Skeletal muscle satellite cell (primary cell): ENCODE results near the gene TMEM91. TPM values are rescaled to one million over a fixed set of nuclear protein-coding genes. Genes with fewer than 3 reads are reported as not detected.

Experiments used
- H3K27me3 ChIP-seq: 2 replicates; pipeline ENCODE4 v1.7.0; 2013; ENCODE audit warnings: low read length; ENCODE audit not compliant: control insufficient read depth, insufficient read depth
- H3K36me3 ChIP-seq: 2 replicates; pipeline ENCODE4 v1.7.0; 2013; ENCODE audit warnings: mild to moderate bottlenecking, control low read depth, low read length; ENCODE audit not compliant: insufficient read depth
- H3K4me1 ChIP-seq: 2 replicates; pipeline ENCODE4 v1.7.0; 2013; ENCODE audit warnings: low read length; ENCODE audit not compliant: control insufficient read depth, insufficient read depth
- H3K4me2 ChIP-seq: 2 replicates; pipeline ENCODE4 v1.7.0; 2013; ENCODE audit warnings: mild to moderate bottlenecking, low read length
- H3K4me3 ChIP-seq: 2 replicates; pipeline ENCODE4 v1.7.0; 2013; ENCODE audit warnings: low read length
- H3K9ac ChIP-seq: 2 replicates; pipeline ENCODE4 v1.7.0; 2013; ENCODE audit warnings: mild to moderate bottlenecking, low read depth, low read length, moderate library complexity
- H3K9me3 ChIP-seq: replicated peaks from 2 replicates; pipeline ENCODE4 v1.7.0; 2013; ENCODE audit warnings: mild to moderate bottlenecking, control low read depth, low read length
- total RNA-seq: library from RNA; depleted of rRNA; stranded (reverse); fragments of >200 nt; gene quantifications from 2 replicates; pipeline ENCODE4 v1.2.3, GENCODE V29; 2012; rRNA removed

TMEM91 gene
- total RNA-seq = 3.8 and 5.7 TPM in 2 replicates

DNA sequence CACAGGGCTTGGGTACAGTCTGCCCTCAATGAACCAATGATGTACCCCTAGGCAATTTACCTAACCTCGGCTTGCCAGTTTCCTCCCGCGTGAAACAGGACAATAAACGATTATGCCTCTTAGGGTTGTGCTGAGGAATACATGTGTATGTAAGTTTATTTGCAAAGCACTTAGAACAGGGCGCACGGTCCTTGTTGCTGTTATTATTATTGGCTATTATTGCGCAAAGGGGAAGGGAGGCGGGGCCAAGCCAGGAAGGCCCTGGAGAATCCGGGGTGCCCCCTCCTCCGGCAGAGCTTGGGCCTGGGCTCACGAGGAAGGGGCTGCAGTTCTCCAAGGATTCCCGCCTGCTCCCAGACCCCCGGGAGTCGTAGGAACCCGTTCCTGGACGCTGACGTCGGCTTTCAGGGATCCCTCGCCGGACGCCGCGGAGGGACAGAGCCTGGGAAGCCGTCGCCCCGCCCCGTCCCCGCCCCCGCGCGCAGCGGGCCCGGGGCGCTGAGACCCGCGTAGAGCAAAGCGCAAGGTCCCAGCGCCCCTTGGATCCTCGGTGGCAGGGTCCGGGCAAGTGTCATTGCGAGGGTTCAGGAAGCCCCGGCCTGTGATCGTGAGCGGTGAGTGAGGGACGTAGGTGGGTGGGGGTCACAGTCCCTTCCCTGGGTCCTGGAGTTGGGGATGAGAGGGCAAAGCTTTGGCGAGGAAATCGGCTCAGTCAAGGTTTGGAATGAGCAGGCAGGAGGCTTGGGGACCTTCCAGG is at the start of gene TMEM91:
Gene TMEM91 (plus strand): TSS at position 293 of the 757 bp plus-strand sequence. CDS start 1,777 bp downstream, outside the sequence.
- H3K4me1 ChIP-seq = peaks cover 27% of the 10 kb centered on the region
- peak within 1 kb of the TSS; percentile 67 for H3K9ac ChIP-seq
- peak within 1 kb of the TSS; percentile 73 for H3K4me3 ChIP-seq
- no peaks in the 10 kb centered on the region for H3K36me3 ChIP-seq
- H3K4me2 ChIP-seq = peak within 1 kb of the TSS; percentile 82
- H3K9me3 ChIP-seq = no peaks in the 10 kb centered on the region
- no peaks in the 10 kb centered on the region for H3K27me3 ChIP-seq

DNA sequence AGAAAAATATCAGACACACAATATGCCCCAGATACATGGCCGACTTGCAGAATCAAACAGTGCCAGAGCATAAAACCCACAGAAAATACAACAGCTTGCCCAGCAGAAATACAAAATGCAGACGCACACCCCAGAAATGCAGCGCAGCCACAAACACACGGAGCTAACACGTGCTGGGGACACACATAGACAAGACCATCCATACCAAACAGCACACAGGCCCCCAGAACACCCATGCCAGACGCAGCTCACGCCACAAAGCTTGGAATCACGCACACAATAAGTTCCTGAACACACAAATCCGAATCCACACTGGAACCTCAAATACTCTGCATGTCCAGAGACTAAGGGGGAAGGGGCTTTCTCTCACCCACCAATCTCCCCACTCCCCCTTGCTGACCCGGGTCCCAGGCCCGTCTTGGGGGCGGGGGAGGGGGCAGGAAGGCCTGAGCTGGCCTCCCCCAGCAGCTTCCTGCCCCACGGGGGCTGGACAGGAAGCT is 49.2 kb upstream of the TMEM91 start:
- peak overlapping the region; percentile 76 for H3K4me2 ChIP-seq
- peaks cover 38% of the 10 kb centered on the region for H3K36me3 ChIP-seq
- H3K9me3 ChIP-seq = no peaks in the 10 kb centered on the region
- H3K27me3 ChIP-seq = no peaks in the 10 kb centered on the region
- H3K9ac ChIP-seq = peak overlapping the region; percentile 12
- peak overlapping the region; percentile 12 for H3K4me3 ChIP-seq
- H3K4me1 ChIP-seq = peaks cover 67% of the 10 kb centered on the region

DNA sequence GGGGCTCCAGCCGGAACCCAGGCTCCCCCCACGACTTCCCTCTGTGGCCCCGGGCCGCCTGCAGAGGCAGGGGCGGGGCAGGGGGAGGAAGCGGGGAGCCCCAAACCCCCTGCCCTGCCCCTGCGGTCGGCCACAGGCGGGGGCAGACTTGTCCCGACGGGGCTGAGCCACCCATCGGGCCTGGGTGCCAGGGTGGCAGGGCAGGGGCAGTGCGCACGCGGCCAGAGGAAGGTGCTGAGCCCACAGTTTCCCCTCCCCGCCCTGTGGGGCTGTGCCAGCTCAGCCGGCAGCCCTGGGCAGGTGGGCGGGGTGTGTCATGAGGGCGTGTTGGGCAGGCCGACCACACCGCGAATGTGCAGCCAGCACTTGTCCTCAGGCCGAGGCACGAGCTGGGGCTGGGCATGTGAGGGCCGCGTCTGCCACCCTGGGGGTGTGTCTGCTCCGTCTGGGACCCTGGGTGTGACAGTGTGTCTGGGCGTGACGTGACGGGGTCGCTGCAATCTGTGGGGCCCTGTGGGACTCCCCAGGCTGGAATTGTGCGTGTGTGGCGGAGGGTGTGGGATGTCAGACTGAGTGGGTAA is 48.7 kb upstream of the TMEM91 start:
- Histone ChIP-seq H3K4me2 (peak overlapping the region; percentile 76), H3K36me3 (peaks cover 39% of the 10 kb centered on the region), H3K4me3 (peak overlapping the region; percentile 12), H3K9ac (peak overlapping the region; percentile 12), H3K9me3 (no peaks in the 10 kb centered on the region), H3K4me1 (peaks cover 62% of the 10 kb centered on the region), H3K27me3 (no peaks in the 10 kb centered on the region)

DNA sequence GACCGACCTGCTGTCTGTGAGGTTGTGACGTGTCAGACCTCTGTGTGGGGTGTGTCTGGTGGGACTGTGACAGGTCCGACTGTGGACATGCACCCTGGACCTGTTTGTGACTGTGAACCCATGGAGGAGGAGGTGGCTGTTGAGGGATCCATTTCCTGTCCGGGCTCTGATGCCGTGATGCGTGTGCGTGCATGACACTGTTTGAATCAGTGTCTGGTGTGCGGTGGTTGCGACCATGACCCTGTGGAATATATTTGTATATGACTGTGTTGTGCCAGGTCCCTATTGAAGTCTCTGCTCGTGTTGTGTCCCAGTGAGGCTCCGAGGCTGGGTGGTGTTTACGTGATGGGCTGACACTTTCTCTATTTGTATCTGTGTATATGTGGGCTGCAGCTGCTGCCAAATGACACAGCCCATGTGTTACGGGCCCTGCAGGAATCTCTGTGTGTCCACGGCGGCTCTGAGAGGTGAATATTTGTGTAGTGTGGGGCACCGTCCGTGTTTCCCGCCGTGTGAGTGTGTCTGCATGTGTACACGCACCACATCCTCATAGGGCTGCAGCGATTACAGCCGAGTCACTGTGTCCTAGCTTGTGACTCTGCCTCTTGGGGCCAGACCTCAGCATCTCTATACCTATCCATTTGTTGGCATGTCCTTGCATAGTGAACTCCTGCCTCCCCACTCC is 48.0 kb upstream of the TMEM91 start:
- no peaks in the 10 kb centered on the region for H3K27me3 ChIP-seq
- H3K9me3 ChIP-seq = no peaks in the 10 kb centered on the region
- H3K36me3 ChIP-seq = peaks cover 36% of the 10 kb centered on the region
- H3K9ac ChIP-seq = peak overlapping the region; percentile 12
- H3K4me3 ChIP-seq = peak overlapping the region; percentile 12
- H3K4me2 ChIP-seq = peak overlapping the region; percentile 76
- peaks cover 55% of the 10 kb centered on the region for H3K4me1 ChIP-seq

DNA sequence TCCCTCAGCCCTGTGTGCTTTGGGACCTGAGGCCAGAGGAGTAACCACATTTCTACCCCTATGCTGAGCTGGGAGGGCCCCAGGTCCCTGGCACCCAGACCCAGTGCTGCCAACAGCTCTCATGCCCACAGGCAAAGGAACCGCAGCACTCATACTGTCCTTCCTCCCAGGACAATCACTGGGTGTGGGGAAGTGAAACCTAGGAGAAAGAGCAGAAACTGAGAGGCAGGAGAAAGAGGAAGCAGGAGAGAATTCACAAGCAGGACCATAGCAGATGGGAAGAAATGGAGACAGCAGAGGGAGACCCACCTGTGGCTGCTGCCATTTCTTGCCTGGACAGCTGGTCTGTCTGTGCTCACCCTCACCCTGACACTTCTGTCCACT is 47.5 kb upstream of the TMEM91 start:
- peaks cover 40% of the 10 kb centered on the region for H3K36me3 ChIP-seq
- H3K27me3 ChIP-seq = no peaks in the 10 kb centered on the region
- H3K9me3 ChIP-seq = no peaks in the 10 kb centered on the region
- no peak overlapping the region for H3K9ac ChIP-seq
- H3K4me2 ChIP-seq = no peak overlapping the region
- peaks cover 50% of the 10 kb centered on the region for H3K4me1 ChIP-seq
- H3K4me3 ChIP-seq = no peak overlapping the region

DNA sequence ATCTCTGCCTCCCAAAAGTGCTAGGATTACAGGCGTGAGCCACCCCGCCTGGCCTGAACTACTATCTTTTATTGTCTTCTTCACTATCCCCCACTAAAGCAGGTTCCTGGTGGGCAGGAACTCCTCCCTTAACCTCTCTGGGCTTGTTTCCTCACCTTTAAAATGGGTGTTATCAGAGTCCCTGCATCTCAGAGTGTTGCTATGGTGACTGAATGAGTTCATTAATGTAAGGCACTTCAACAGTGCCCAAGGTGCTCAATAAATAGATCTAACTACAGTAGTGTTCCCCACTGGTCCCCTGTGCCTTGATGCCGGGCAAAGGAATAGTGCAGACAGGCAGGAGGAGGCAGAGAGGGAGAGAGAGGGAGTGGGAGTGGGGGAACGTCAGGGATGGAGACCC is 45.9 kb upstream of the TMEM91 start:
- Histone ChIP-seq H3K4me2 (no peak overlapping the region), H3K4me1 (peaks cover 34% of the 10 kb centered on the region), H3K36me3 (peaks cover 40% of the 10 kb centered on the region), H3K9me3 (no peaks in the 10 kb centered on the region), H3K27me3 (no peaks in the 10 kb centered on the region), H3K4me3 (no peak overlapping the region), H3K9ac (no peak overlapping the region)

DNA sequence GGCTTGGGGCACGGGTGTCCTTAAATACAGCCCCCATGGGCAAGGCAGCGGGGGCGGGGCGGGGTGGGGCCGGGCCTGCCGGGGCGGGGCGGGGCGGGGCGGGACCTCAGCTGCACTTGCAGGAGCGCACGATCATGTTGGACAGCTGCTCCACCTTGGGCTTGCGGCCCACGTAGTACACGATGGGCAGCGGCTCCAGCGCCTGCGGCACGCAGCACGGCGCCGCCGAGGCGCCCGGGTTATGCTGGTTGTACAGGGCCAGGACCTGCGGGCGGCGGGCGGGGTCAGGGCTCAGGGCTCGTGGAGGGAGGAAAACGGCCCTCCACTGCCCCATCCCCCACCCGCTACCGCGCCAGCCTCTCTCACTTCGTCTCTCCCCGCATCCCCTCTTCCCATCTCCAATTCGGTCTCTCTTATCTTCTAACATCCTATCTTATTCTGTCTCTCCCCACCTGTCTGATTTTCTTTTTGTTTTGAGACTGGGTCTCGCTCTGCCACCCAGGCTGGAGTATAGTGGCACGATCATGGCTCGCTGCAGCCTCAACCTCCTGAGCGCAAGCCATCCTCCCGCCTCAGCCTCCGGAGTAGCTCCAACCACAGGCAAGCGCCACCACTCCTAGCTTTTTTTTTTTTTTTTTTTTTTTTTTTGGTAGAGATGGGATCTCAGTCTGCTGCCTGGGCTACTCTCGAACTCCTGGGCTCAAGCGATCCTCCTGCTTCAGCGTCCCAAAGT is 45.2 kb upstream of the TMEM91 start:
- peaks cover 43% of the 10 kb centered on the region for H3K36me3 ChIP-seq
- H3K27me3 ChIP-seq = no peaks in the 10 kb centered on the region

DNA sequence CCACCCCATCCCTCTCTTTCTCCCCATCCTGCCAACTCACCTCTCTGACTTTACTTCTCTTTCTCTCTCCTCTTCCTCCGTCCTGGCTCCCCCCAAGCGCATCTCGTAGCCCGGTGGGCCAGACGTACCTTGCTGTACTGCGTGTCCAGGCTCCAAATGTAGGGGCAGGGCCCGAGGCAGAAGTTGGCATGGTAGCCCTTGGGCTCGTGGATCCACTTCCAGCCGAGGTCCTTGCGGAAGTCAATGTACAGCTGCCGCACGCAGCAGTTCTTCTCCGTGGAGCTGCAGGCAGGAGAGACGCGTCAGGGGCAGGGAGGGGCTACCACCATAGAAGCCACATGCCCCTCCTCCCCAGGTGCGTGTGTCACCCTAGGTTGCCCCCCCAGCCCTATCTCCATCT is 44.3 kb upstream of the TMEM91 start:
- peaks cover 18% of the 10 kb centered on the region for H3K4me1 ChIP-seq
- H3K27me3 ChIP-seq = no peaks in the 10 kb centered on the region
- no peaks in the 10 kb centered on the region for H3K9me3 ChIP-seq
- H3K4me2 ChIP-seq = no peak overlapping the region
- H3K4me3 ChIP-seq = no peak overlapping the region
- H3K36me3 ChIP-seq = peaks cover 48% of the 10 kb centered on the region
- no peak overlapping the region for H3K9ac ChIP-seq

More for the DNA sequence above, 45.2 kb upstream of the TMEM91 start:
- H3K4me1 ChIP-seq = peaks cover 27% of the 10 kb centered on the region
- no peaks in the 10 kb centered on the region for H3K9me3 ChIP-seq
- H3K4me3 ChIP-seq = no peak overlapping the region
- H3K4me2 ChIP-seq = no peak overlapping the region
- no peak overlapping the region for H3K9ac ChIP-seq

DNA sequence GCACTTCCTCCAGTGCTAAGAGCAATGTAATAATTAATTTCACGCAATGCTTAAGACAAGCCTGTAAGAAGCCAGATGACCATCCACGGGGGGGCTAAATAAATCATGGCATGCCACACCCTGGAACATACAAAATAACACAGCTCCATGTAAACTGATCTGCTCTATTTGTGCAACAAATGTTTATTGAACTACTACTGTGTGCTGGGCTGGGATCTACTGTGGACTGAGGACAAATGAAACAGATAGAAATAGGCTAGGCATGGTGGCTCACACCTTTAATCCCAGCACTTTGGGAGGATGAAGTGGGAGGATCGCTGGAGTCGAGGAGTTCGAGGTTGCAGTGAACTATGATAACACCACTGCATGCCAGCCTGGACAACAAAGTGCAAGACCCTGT is 43.9 kb upstream of the TMEM91 start:
- Histone ChIP-seq H3K4me3 (no peak overlapping the region), H3K4me2 (no peak overlapping the region), H3K4me1 (peaks cover 14% of the 10 kb centered on the region), H3K36me3 (peaks cover 48% of the 10 kb centered on the region), H3K9ac (no peak overlapping the region), H3K27me3 (no peaks in the 10 kb centered on the region), H3K9me3 (no peaks in the 10 kb centered on the region)

DNA sequence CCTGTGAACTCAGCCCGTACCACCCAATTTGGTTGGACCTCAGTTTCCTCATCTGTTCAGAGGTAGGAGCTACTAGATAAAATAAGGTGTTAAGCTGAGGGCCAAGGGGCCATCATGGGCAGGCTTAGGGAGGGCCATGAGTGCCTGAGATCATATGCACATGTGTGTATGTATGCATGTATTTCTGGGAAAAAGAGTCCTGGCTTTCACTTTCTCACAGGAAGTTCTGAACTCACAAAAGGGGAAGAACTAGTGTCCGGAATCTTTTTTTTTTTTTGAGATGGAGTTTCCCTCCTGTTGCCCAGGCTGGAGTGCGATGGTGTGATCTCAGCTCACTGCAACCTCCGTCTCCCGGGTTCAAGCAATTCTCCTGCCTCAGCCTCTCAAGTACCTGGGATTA is 41.5 kb upstream of the TMEM91 start:
- H3K9ac ChIP-seq = no peak overlapping the region
- no peaks in the 10 kb centered on the region for H3K4me1 ChIP-seq
- peaks cover 34% of the 10 kb centered on the region for H3K36me3 ChIP-seq

DNA sequence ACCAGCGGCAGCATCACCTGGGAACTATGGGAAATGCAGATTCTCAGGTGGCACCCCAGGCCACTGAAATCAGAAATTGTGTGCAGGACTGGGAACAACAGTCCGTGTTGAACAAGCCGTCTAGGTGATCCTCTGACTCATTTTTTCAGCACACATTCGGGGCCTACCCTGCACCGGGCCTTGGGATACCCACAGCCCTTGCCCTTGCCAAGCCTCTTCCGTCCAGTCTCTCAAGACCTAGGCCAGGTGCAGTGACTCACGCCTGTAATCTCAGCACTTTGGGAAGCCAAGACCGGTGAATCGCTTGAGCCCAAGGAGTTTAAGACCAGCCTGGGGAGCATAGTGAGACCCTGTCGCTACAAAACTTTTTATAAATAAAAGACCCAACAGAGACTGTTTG is 40.9 kb upstream of the TMEM91 start:
- peaks cover 32% of the 10 kb centered on the region for H3K36me3 ChIP-seq
- H3K9me3 ChIP-seq = no peaks in the 10 kb centered on the region
- no peaks in the 10 kb centered on the region for H3K27me3 ChIP-seq
- no peak overlapping the region for H3K4me3 ChIP-seq
- H3K4me1 ChIP-seq = no peaks in the 10 kb centered on the region
- H3K9ac ChIP-seq = no peak overlapping the region
- H3K4me2 ChIP-seq = no peak overlapping the region

More for the DNA sequence above, 41.5 kb upstream of the TMEM91 start:
- Histone ChIP-seq H3K9me3 (no peaks in the 10 kb centered on the region), H3K4me2 (no peak overlapping the region), H3K27me3 (no peaks in the 10 kb centered on the region), H3K4me3 (no peak overlapping the region)
